ENCODE data around the gene ATL3.

GRCh38 chr11:63611395-63611747, 59.8 kb downstream of the ATL3 start:
- TF ChIP-seq, protein P1, sequence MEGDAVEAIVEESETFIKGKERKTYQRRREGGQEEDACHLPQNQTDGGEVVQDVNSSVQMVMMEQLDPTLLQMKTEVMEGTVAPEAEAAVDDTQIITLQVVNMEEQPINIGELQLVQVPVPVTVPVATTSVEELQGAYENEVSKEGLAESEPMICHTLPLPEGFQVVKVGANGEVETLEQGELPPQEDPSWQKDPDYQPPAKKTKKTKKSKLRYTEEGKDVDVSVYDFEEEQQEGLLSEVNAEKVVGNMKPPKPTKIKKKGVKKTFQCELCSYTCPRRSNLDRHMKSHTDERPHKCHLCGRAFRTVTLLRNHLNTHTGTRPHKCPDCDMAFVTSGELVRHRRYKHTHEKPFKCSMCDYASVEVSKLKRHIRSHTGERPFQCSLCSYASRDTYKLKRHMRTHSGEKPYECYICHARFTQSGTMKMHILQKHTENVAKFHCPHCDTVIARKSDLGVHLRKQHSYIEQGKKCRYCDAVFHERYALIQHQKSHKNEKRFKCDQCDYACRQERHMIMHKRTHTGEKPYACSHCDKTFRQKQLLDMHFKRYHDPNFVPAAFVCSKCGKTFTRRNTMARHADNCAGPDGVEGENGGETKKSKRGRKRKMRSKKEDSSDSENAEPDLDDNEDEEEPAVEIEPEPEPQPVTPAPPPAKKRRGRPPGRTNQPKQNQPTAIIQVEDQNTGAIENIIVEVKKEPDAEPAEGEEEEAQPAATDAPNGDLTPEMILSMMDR (IDR thresholded peaks at IDR 0.05; ENCODE audit: low read depth, low read length), result no peak
- TF ChIP-seq POLR2A (IDR thresholded peaks at IDR 0.05; ENCODE audit: extremely low read depth, insufficient read length) (no peak), MYC (IDR thresholded peaks at IDR 0.05; ENCODE audit: low read depth, low read length) (no peak)

Data from NB4 (cell line).